Measurements from ENCODE around the gene MMAA.

MMAA gene

GRCh38 chr4:145660064-145660463, 40.9 kb downstream of the MMAA start:
- no peak for TF ChIP-seq PATZ1 (CRISPR knock-in tag; IDR thresholded peaks at IDR 0.05; ENCODE audit: borderline replicate concordance)

GRCh38 chr4:145663194-145663593, 44.0 kb downstream of the MMAA start:
- ATAC-seq, result no peak
- no peak for TF ChIP-seq ESRRG (CRISPR knock-in tag; IDR thresholded peaks at IDR 0.05)
- TF ChIP-seq ZC3H10 (CRISPR knock-in tag; IDR thresholded peaks at IDR 0.05), result no peak
- no peak for TF ChIP-seq RARB (CRISPR knock-in tag; IDR thresholded peaks at IDR 0.05)
- no peak for TF ChIP-seq BACH2 (CRISPR knock-in tag; IDR thresholded peaks at IDR 0.05; ENCODE audit: borderline replicate concordance)
- TF ChIP-seq CSDC2 (CRISPR knock-in tag; IDR thresholded peaks at IDR 0.05), result no peak
- no peak for TF ChIP-seq TOX (CRISPR knock-in tag; IDR thresholded peaks at IDR 0.05; ENCODE audit: borderline replicate concordance)
- TF ChIP-seq PPARA (CRISPR knock-in tag; IDR thresholded peaks at IDR 0.05; ENCODE audit: borderline replicate concordance), result no peak
- TF ChIP-seq OSR1 (CRISPR knock-in tag; IDR thresholded peaks at IDR 0.05), result no peak
- TF ChIP-seq ARNTL (CRISPR knock-in tag; IDR thresholded peaks at IDR 0.05; ENCODE audit: borderline replicate concordance, low read depth), result no peak
- TF ChIP-seq POU6F1 (CRISPR knock-in tag; IDR thresholded peaks at IDR 0.05; ENCODE audit: borderline replicate concordance, low read depth), result no peak
- no peak for TF ChIP-seq ZFP30 (CRISPR knock-in tag; IDR thresholded peaks at IDR 0.05)
- no peak for TF ChIP-seq CSRNP3 (CRISPR knock-in tag; IDR thresholded peaks at IDR 0.05)
- TF ChIP-seq ZNF8 (CRISPR knock-in tag; IDR thresholded peaks at IDR 0.05), result no peak
- TF ChIP-seq ZNF565 (CRISPR knock-in tag; conservative IDR thresholded peaks at IDR 0.05; ENCODE audit: low read depth), result no peak

More at GRCh38 chr4:145660064-145660463, 40.9 kb downstream of the MMAA start:
- ATAC-seq, result no peak

GRCh38 chr4:145665773-145666172, 46.6 kb downstream of the MMAA start:
- ATAC-seq, result no peak
- no peak for TF ChIP-seq CSRNP3 (CRISPR knock-in tag; IDR thresholded peaks at IDR 0.05)
- TF ChIP-seq PPARA (CRISPR knock-in tag; IDR thresholded peaks at IDR 0.05; ENCODE audit: borderline replicate concordance), result no peak
- TF ChIP-seq ISL1 (CRISPR knock-in tag; IDR thresholded peaks at IDR 0.05), result no peak
- no peak for TF ChIP-seq GLIS3 (CRISPR knock-in tag; IDR thresholded peaks at IDR 0.05)

- ATAC-seq, result no peak
- TF ChIP-seq TSHZ2 (CRISPR knock-in tag; IDR thresholded peaks at IDR 0.05) (no peak), SNAI2 (CRISPR knock-in tag; IDR thresholded peaks at IDR 0.05) (no peak), ZNF70 (CRISPR knock-in tag; IDR thresholded peaks at IDR 0.05) (no peak), PPARA (CRISPR knock-in tag; IDR thresholded peaks at IDR 0.05; ENCODE audit: borderline replicate concordance) (no peak), TCF4 (CRISPR knock-in tag; IDR thresholded peaks at IDR 0.05; ENCODE audit: borderline replicate concordance) (no peak), ESRRG (CRISPR knock-in tag; IDR thresholded peaks at IDR 0.05) (no peak), CSDC2 (CRISPR knock-in tag; IDR thresholded peaks at IDR 0.05) (no peak), CREB5 (CRISPR knock-in tag; IDR thresholded peaks at IDR 0.05; ENCODE audit: low read depth) (no peak), ZNF8 (CRISPR knock-in tag; IDR thresholded peaks at IDR 0.05) (no peak)
Measured at GRCh38 chr4:145670422-145670821, 51.2 kb downstream of the MMAA start.

Data from SK-N-SH treated with all-trans-retinoic acid at 6 μM for 48 hours (cell line).